OCI-LY1 (cell line): Measurements from ENCODE around the gene NRP1.

ENCODE experiments used
- CTCF ChIP-seq: fragments of 200-600 bp; sonication (generic), shearing (Covaris generic); IDR thresholded peaks from 2 replicates; pipeline ENCODE4 v1.5.1; 2017; ENCODE audit warnings: mild to moderate bottlenecking, antibody characterized with exemption, low read length, moderate library complexity, mixed read lengths
- EZH2 ChIP-seq: fragments of 200-600 bp; sonication (generic), shearing (Covaris generic); IDR thresholded peaks from 2 replicates; pipeline ENCODE4 v1.8.0; 2017; ENCODE audit warnings: borderline replicate concordance, mixed run types, mild to moderate bottlenecking, antibody characterized with exemption, low read length, moderate library complexity, mixed read lengths

GRCh38 chr10:33161550-33162247, 172.8 kb downstream of the NRP1 start:
- TF ChIP-seq EZH2 (no peak), CTCF (no peak)
